Adrenal gland (tissue), 5 donors: ENCODE measurements around the gene CDY2A.
"Not testable (repeated sequence)": the region's sequence is repeated elsewhere in the genome, so short reads cannot be mapped to it uniquely, and the experiment has no call there.

Source experiments
- CTCF ChIP-seq, 6 experiments: fragments of 450-650 bp in 4 of 6; fragments of 200-600 bp in 2 of 6; sonication (generic) in 1 of 6; IDR thresholded peaks; 1 replicate in 5 of 6; 2 replicates in 1 of 6; pipeline versions ENCODE4 v1.5.1 to v1.8.0; 2016 to 2021; ENCODE audit warnings: antibody characterized with exemption in 6 of 6, mild to moderate bottlenecking in 2 of 6, moderate library complexity in 1 of 6
- POLR2A ChIP-seq, 2 donors: fragments of 450-650 bp; IDR thresholded peaks; one replicate each; pipeline ENCODE4 v1.6.1; 2017; ENCODE audit warnings: antibody characterized with exemption in 2 of 2, mild to moderate bottlenecking in 2 of 2, moderate library complexity in 1 of 2
- donor health status: DM: no; HTN: no; CAD: no.

GRCh38 chrY:18049061-18049460 is 23.5 kb downstream of the CDY2A start:
- TF ChIP-seq CTCF, POLR2A (IDR thresholded peaks at IDR 0.05): not testable (repeated sequence)
